SK-N-SH (cell line): ENCODE results near the gene ZCCHC13. TPM values are rescaled to one million over a fixed set of nuclear protein-coding genes. Genes with fewer than 3 reads are reported as not detected.

Experiments used
- CTCF ChIA-PET: fragments of 300-600, 350-600 bp; formaldehyde crosslinking; extraction: SDS; loops from one replicate; lab custom pipeline; 2021; lab: Yijun Ruan, JAX
- POLR2A ChIA-PET: fragments of 350-600 bp; sonication (Branson Sonifier 250); formaldehyde crosslinking; extraction: SDS; loops from one replicate; lab custom pipeline; 2020; ENCODE audit warnings: antibody characterized with exemption, inconsistent platforms; lab: Yijun Ruan, JAX
- DNase-seq: peaks from one replicate; pipeline ENCODE4 v3.0.0; 2012
- H2AFZ ChIP-seq: fragments of 200-600 bp; sonication (generic); 2 replicates; pipeline ENCODE4 v1.8.1; 2016; ENCODE audit warnings: antibody characterized with exemption, mild to moderate bottlenecking, low read depth
- H3F3A ChIP-seq: fragments of 200-600 bp; sonication (generic); replicated peaks from 2 replicates; pipeline ENCODE3; 2016; ENCODE audit warnings: antibody characterized with exemption, mild to moderate bottlenecking; ENCODE audit not compliant: insufficient read depth
- H3K27ac ChIP-seq, 2 experiments: fragments of 200-500 bp in 1 of 2; fragments of 200-600 bp in 1 of 2; sonication (Bioruptor generic) in 1 of 2; sonication (generic), shearing (Covaris generic) in 1 of 2; 2 replicates each; pipeline versions ENCODE4 v1.5.1 to v1.6.1; 2014 to 2016; ENCODE audit warnings: low read depth in 2 of 2, inconsistent platforms in 1 of 2, low read length in 1 of 2, mild to moderate bottlenecking in 1 of 2, mixed read lengths in 1 of 2
- H3K27me3 ChIP-seq: fragments of 200-600 bp; sonication (generic), shearing (Covaris generic); 2 replicates; pipeline ENCODE4 v1.6.1; 2016; ENCODE audit warnings: mixed run types; ENCODE audit not compliant: insufficient read depth
- H3K36me3 ChIP-seq, 2 experiments: fragments of 200-500 bp in 1 of 2; fragments of 200-600 bp in 1 of 2; sonication (Bioruptor generic) in 1 of 2; sonication (generic) in 1 of 2; replicated peaks in 1 of 2; 2 replicates each; pipeline versions ENCODE3 to v1.5.1; 2014 to 2016; ENCODE audit warnings: low read length in 1 of 2, mild to moderate bottlenecking in 1 of 2; ENCODE audit not compliant: insufficient read depth in 2 of 2, control insufficient read depth in 1 of 2
- H3K4me1 ChIP-seq, 2 experiments: fragments of 200-500 bp in 1 of 2; fragments of 200-600 bp in 1 of 2; sonication (Bioruptor generic) in 1 of 2; sonication (generic), shearing (Covaris generic) in 1 of 2; 2 replicates each; pipeline versions ENCODE4 v1.5.1 to v1.6.1; 2014 to 2016; ENCODE audit warnings: low read depth in 1 of 2, low read length in 1 of 2, mixed run types in 1 of 2; ENCODE audit not compliant: insufficient read depth in 2 of 2, control insufficient read depth in 1 of 2
- H3K4me2 ChIP-seq: fragments of 200-600 bp; sonication (generic), shearing (Covaris generic); 2 replicates; pipeline ENCODE4 v1.6.1; 2017; ENCODE audit warnings: mixed run types
- H3K4me3 ChIP-seq, 2 experiments: fragments of 200-500 bp in 1 of 2; fragments of 200-600 bp in 1 of 2; sonication (Bioruptor generic) in 1 of 2; sonication (generic), shearing (Covaris generic) in 1 of 2; 2 replicates each; pipeline versions ENCODE4 v1.5.1 to v1.8.1; 2014 to 2016; ENCODE audit warnings: low read depth in 2 of 2, inconsistent platforms in 1 of 2, low read length in 1 of 2, mild to moderate bottlenecking in 1 of 2, mixed read lengths in 1 of 2, moderate library complexity in 1 of 2
- H3K79me2 ChIP-seq: fragments of 200-600 bp; sonication (generic); 2 replicates; pipeline ENCODE4 v1.8.1; 2017; ENCODE audit warnings: mild to moderate bottlenecking; ENCODE audit not compliant: insufficient read depth
- H3K9ac ChIP-seq: fragments of 200-600 bp; sonication (generic); 2 replicates; pipeline ENCODE4 v1.6.1; 2017; ENCODE audit warnings: mixed run types
- H3K9me2 ChIP-seq: fragments of 200-600 bp; sonication (generic); 2 replicates; pipeline ENCODE4 v1.6.1; 2017; ENCODE audit warnings: mixed run types
- H3K9me3 ChIP-seq: fragments of 200-600 bp; sonication (generic); 2 replicates; pipeline ENCODE4 v1.6.1; 2017; ENCODE audit warnings: mixed run types, mild to moderate bottlenecking, moderate library complexity
- H4K20me1 ChIP-seq: fragments of 200-600 bp; sonication (generic); 2 replicates; pipeline ENCODE4 v1.6.1; 2017; ENCODE audit warnings: mild to moderate bottlenecking, mixed run types; ENCODE audit not compliant: insufficient read depth
- CHD2 ChIP-seq: fragments of 150-350 bp; IDR thresholded peaks from 2 replicates; pipeline ENCODE4 v1.6.1; 2018; ENCODE audit warnings: low read length; ENCODE audit not compliant: partially characterized antibody
- EP300 ChIP-seq, 2 experiments: IDR thresholded peaks; 2 replicates each; pipeline versions ENCODE4 v1.4.0 to v1.6.1; 2012; ENCODE audit warnings: borderline replicate concordance in 1 of 2, low read depth in 1 of 2, low read length in 1 of 2
- FOSL2 ChIP-seq: IDR thresholded peaks from 2 replicates; pipeline ENCODE4 v1.4.0; 2012; ENCODE audit warnings: low read depth, mild to moderate bottlenecking, moderate library complexity, borderline replicate concordance
- FOXM1 ChIP-seq: IDR thresholded peaks from 2 replicates; pipeline ENCODE4 v1.4.0; 2012; ENCODE audit warnings: low read depth, mild to moderate bottlenecking
- GATA2 ChIP-seq: sonication (generic); formaldehyde crosslinking; IDR thresholded peaks from 2 replicates; pipeline ENCODE4 v1.5.0; 2020; ENCODE audit warnings: mild to moderate bottlenecking, missing genetic modification reagents
- JUND ChIP-seq: IDR thresholded peaks from 2 replicates; pipeline ENCODE4 v1.4.0; 2012
- MXI1 ChIP-seq: IDR thresholded peaks from 2 replicates; pipeline ENCODE4 v1.6.1; 2012; ENCODE audit warnings: mild to moderate bottlenecking, low read depth, low read length, improper control_type of control experiment
- NFIC ChIP-seq: IDR thresholded peaks from 2 replicates; pipeline ENCODE4 v1.4.0; 2012; ENCODE audit warnings: borderline replicate concordance
- POLR2AphosphoS5 ChIP-seq: IDR thresholded peaks from 2 replicates; pipeline ENCODE4 v1.6.1; 2012; ENCODE audit warnings: low read depth, low read length
- RAD21 ChIP-seq: IDR thresholded peaks from 2 replicates; pipeline ENCODE4 v1.6.1; 2012; ENCODE audit warnings: mild to moderate bottlenecking, low read length
- RCOR1 ChIP-seq: fragments of 150-350 bp; IDR thresholded peaks from 2 replicates; pipeline ENCODE4 v1.6.1; 2017; ENCODE audit warnings: antibody characterized with exemption, low read length
- TEAD4 ChIP-seq: IDR thresholded peaks from 2 replicates; pipeline ENCODE4 v1.4.0; 2012; ENCODE audit warnings: mild to moderate bottlenecking, borderline replicate concordance; ENCODE audit not compliant: insufficient read depth
- YY1 ChIP-seq: IDR thresholded peaks from 2 replicates; pipeline ENCODE4 v1.4.0; 2012; ENCODE audit warnings: low read depth, mild to moderate bottlenecking
- WGBS: methylation state at CpG from one replicate; pipeline ENCODE4 v1.1.6; 2017; ENCODE audit warnings: low lambda C conversion rate; 5-methylcytosine and 5-hydroxymethylcytosine counted together
- polyA plus RNA-seq, 3 experiments: library from polyadenylated mRNA; depleted of rRNA; stranded (reverse); fragments of >200 nt; gene quantifications; 2 replicates each; pipeline ENCODE4 v1.2.3, GENCODE V29; 2012
- TF ChIP-seq, protein P1 (sequence below): IDR thresholded peaks from 2 replicates; pipeline ENCODE4 v1.6.1; 2012; ENCODE audit warnings: mild to moderate bottlenecking, low read depth, low read length, moderate library complexity
- TF ChIP-seq, protein P2 (sequence below): IDR thresholded peaks from 2 replicates; pipeline ENCODE4 v1.4.0; 2012; ENCODE audit warnings: low read depth
- TF ChIP-seq, protein P3 (sequence below): IDR thresholded peaks from 2 replicates; pipeline ENCODE4 v1.4.0; 2012; ENCODE audit warnings: low read depth, borderline replicate concordance
- TF ChIP-seq, protein P4 (sequence below): fragments of 150-350 bp; IDR thresholded peaks from 2 replicates; pipeline ENCODE4 v1.6.1; 2016; ENCODE audit warnings: mild to moderate bottlenecking, low read depth, low read length

ZCCHC13 gene
- polyA plus RNA-seq, 1 of the 3 experiments (the other 2 are of a cell fraction): not detected

DNA sequence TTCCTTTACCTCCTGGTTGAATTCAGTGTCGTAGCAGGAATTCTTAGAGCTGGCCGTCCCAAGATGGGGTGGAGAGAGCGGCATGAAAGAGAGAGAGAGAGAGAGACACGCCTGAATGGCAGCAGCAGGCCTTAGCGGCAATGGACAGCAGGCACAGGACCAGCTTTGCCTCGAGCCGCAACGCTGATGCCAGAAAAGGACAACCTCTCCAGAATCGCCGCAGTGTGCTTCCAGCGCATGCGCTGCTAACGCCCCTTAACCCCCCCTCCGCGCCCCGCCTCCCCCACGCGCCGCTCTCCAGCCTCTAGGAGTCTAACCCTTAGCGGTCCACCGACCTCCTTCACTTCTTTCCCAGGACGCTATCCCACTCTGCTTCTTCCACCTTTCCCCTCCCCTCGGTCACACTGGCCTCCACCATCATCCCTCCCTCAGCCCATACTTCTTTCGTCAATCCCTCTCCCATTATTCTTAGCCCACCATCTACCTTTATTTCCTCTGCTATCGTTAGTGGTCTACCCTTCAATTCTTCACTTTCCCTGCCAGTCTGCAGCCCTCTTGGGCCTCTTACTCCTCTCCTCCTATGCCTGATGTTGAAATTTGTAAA lies 10.5 kb upstream of the ZCCHC13 start (continued):
- TF ChIP-seq, protein P1, sequence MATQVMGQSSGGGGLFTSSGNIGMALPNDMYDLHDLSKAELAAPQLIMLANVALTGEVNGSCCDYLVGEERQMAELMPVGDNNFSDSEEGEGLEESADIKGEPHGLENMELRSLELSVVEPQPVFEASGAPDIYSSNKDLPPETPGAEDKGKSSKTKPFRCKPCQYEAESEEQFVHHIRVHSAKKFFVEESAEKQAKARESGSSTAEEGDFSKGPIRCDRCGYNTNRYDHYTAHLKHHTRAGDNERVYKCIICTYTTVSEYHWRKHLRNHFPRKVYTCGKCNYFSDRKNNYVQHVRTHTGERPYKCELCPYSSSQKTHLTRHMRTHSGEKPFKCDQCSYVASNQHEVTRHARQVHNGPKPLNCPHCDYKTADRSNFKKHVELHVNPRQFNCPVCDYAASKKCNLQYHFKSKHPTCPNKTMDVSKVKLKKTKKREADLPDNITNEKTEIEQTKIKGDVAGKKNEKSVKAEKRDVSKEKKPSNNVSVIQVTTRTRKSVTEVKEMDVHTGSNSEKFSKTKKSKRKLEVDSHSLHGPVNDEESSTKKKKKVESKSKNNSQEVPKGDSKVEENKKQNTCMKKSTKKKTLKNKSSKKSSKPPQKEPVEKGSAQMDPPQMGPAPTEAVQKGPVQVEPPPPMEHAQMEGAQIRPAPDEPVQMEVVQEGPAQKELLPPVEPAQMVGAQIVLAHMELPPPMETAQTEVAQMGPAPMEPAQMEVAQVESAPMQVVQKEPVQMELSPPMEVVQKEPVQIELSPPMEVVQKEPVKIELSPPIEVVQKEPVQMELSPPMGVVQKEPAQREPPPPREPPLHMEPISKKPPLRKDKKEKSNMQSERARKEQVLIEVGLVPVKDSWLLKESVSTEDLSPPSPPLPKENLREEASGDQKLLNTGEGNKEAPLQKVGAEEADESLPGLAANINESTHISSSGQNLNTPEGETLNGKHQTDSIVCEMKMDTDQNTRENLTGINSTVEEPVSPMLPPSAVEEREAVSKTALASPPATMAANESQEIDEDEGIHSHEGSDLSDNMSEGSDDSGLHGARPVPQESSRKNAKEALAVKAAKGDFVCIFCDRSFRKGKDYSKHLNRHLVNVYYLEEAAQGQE: no peak
- TF ChIP-seq, protein P2, sequence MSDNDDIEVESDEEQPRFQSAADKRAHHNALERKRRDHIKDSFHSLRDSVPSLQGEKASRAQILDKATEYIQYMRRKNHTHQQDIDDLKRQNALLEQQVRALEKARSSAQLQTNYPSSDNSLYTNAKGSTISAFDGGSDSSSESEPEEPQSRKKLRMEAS: peak; percentile 69
- no peak for TF ChIP-seq FOSL2
- peak; percentile 13 for TF ChIP-seq CHD2
- peak; percentile 83 for TF ChIP-seq MXI1
- no peak for TF ChIP-seq EP300 (IDR thresholded peaks at IDR 0.05; ENCODE audit: borderline replicate concordance in 1 of 2, low read depth in 1 of 2, low read length in 1 of 2)

DNA sequence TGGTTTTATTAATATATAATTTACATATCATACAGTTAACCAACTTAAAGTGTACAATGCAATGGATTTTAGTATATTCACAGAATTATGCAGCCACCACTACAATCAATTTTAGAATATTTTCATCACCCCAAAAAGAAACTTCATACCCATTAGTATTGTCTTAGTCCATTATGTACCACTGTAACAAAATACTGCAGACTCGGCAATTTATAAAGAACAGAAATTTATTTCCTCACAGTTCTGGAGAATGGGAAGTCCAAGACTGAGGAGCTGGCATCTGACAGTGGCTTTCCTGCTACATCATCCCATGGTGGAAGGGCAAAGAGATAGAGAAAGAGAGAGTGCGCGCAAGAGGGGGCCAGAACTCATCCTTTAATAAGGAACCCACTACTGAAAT lies 8.9 kb upstream of the ZCCHC13 start:
- TF ChIP-seq GATA2 (CRISPR knock-in tag) (no peak), FOXM1 (no peak), RCOR1 (no peak), RAD21 (no peak), NFIC (no peak), TEAD4 (no peak), POLR2AphosphoS5 (no peak), JUND (no peak), YY1 (no peak)
- TF ChIP-seq, protein P3, sequence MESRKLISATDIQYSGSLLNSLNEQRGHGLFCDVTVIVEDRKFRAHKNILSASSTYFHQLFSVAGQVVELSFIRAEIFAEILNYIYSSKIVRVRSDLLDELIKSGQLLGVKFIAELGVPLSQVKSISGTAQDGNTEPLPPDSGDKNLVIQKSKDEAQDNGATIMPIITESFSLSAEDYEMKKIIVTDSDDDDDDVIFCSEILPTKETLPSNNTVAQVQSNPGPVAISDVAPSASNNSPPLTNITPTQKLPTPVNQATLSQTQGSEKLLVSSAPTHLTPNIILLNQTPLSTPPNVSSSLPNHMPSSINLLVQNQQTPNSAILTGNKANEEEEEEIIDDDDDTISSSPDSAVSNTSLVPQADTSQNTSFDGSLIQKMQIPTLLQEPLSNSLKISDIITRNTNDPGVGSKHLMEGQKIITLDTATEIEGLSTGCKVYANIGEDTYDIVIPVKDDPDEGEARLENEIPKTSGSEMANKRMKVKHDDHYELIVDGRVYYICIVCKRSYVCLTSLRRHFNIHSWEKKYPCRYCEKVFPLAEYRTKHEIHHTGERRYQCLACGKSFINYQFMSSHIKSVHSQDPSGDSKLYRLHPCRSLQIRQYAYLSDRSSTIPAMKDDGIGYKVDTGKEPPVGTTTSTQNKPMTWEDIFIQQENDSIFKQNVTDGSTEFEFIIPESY: no peak
- TF ChIP-seq, protein P2: no peak
- TF ChIP-seq, protein P4, sequence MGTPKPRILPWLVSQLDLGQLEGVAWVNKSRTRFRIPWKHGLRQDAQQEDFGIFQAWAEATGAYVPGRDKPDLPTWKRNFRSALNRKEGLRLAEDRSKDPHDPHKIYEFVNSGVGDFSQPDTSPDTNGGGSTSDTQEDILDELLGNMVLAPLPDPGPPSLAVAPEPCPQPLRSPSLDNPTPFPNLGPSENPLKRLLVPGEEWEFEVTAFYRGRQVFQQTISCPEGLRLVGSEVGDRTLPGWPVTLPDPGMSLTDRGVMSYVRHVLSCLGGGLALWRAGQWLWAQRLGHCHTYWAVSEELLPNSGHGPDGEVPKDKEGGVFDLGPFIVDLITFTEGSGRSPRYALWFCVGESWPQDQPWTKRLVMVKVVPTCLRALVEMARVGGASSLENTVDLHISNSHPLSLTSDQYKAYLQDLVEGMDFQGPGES: no peak
- TF ChIP-seq, protein P1: no peak
- H3K9me2 ChIP-seq: no peaks in the 10 kb centered on the region
- peaks cover 24% of the 10 kb centered on the region for H3K79me2 ChIP-seq
- ChIA-PET POLR2A (no interaction called here), CTCF (interaction anchor here (1.1 kb wide), 1 partner anchor 88 kb away, joined by 3 read pairs; no protein-coding TSS in a partner anchor)
- no peak overlapping the region for H3K9ac ChIP-seq
- whole genome bisulfite sequencing: 80% methylated on average over 3 of the region's 3 CpGs
- no peak overlapping the region for H3K4me3 ChIP-seq
- H3K4me1 ChIP-seq: no peaks in the 10 kb centered on the region
- no peak overlapping the region for H2AFZ ChIP-seq
- H3K27ac ChIP-seq: no peak overlapping the region
- H3K36me3 ChIP-seq: peaks cover 0 to under 1% of the 10 kb centered on the region in 2 experiments
- H4K20me1 ChIP-seq: no peaks in the 10 kb centered on the region
- H3K4me2 ChIP-seq: no peak overlapping the region
- no peaks in the 10 kb centered on the region for H3K27me3 ChIP-seq
- no peaks in the 10 kb centered on the region for H3K9me3 ChIP-seq
- DNase-seq: no peak
- peaks cover 7% of the 10 kb centered on the region for H3F3A ChIP-seq
